B cell (primary cell): ENCODE measurements around the gene SRBD1.

Experiments used
- CTCF ChIP-seq: fragments of 200-600 bp; IDR thresholded peaks from one replicate; pipeline ENCODE4 v1.8.0; 2022; ENCODE audit warnings: antibody characterized with exemption, mild to moderate bottlenecking
- EZH2 ChIP-seq: IDR thresholded peaks from 2 replicates; pipeline ENCODE4 v1.6.1; 2012; ENCODE audit warnings: borderline replicate concordance, low read depth, mild to moderate bottlenecking, moderate library complexity, low read length; ENCODE audit not compliant: insufficient read depth, poor library complexity, severe bottlenecking

GRCh38 chr2:45607701-45608100, 3.4 kb downstream of the SRBD1 start:
- TF ChIP-seq CTCF (no peak), EZH2 (no peak)
